ENCODE data around the gene TTC19.
"Not testable (repeated sequence)": the region's sequence is repeated elsewhere in the genome, so short reads cannot be mapped to it uniquely, and the experiment has no call there.

DNA sequence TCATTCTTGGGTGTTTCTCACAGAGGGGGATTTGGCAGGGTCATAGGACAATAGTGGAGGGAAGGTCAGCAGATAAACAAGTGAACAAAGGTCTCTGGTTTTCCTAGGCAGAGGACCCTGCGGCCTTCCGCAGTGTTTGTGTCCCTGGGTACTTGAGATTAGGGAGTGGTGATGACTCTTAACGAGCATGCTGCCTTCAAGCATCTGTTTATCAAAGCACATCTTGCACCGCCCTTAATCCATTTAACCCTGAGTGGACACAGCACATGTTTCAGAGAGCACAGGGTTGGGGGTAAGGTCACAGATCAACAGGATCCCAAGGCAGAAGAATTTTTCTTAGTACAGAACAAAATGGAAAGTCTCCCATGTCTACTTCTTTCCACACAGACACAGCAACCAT lies 20.6 kb upstream of the TTC19 start:
- TF ChIP-seq, protein P1, sequence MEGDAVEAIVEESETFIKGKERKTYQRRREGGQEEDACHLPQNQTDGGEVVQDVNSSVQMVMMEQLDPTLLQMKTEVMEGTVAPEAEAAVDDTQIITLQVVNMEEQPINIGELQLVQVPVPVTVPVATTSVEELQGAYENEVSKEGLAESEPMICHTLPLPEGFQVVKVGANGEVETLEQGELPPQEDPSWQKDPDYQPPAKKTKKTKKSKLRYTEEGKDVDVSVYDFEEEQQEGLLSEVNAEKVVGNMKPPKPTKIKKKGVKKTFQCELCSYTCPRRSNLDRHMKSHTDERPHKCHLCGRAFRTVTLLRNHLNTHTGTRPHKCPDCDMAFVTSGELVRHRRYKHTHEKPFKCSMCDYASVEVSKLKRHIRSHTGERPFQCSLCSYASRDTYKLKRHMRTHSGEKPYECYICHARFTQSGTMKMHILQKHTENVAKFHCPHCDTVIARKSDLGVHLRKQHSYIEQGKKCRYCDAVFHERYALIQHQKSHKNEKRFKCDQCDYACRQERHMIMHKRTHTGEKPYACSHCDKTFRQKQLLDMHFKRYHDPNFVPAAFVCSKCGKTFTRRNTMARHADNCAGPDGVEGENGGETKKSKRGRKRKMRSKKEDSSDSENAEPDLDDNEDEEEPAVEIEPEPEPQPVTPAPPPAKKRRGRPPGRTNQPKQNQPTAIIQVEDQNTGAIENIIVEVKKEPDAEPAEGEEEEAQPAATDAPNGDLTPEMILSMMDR (IDR thresholded peaks at IDR 0.05; ENCODE audit: insufficient read depth, low read depth, low read length) = not testable (repeated sequence)
- TF ChIP-seq EZH2 (IDR thresholded peaks at IDR 0.05; ENCODE audit: insufficient read depth, low read length) = not testable (repeated sequence)
